OCI-LY7 (cell line): ENCODE measurements around the gene SLBP. TPM values are rescaled to one million over a fixed set of nuclear protein-coding genes. Genes with fewer than 3 reads are reported as not detected.

Source experiments
- BruUV-seq: library from RNA; stranded (reverse); fragments of 400-500 nt; replicated peaks from 2 replicates; lab custom pipeline; 2021; lab: Mats Ljungman, UMichigan
- CTCF ChIA-PET: fragments of 300-600 bp; sonication (Branson Sonifier 250); formaldehyde crosslinking; loops from one replicate; lab custom pipeline; 2022; ENCODE audit warnings: antibody characterized with exemption; ENCODE audit not compliant: unreplicated experiment; lab: Charles Lee
- POLR2A ChIA-PET: fragments of 300-600 bp; sonication (Branson Sonifier 250); formaldehyde crosslinking; loops from one replicate; lab custom pipeline; 2022; ENCODE audit warnings: antibody characterized with exemption; lab: Charles Lee
- DNase-seq: peaks from one replicate; pipeline ENCODE4 v3.0.0-alpha.2; 2015; ENCODE audit warnings: low spot score
- H2AFZ ChIP-seq: fragments of 200-600 bp; sonication (generic), shearing (Covaris generic); 2 replicates; pipeline ENCODE4 v1.6.1; 2014; ENCODE audit warnings: mild to moderate bottlenecking, antibody characterized with exemption, low read length, moderate library complexity
- H3K27ac ChIP-seq: fragments of 200-600 bp; sonication (generic); 2 replicates; pipeline ENCODE4 v1.5.1; 2014; ENCODE audit warnings: mixed run types, low read depth, mild to moderate bottlenecking, moderate library complexity, low read length, inconsistent platforms; ENCODE audit not compliant: poor library complexity, severe bottlenecking
- H3K36me3 ChIP-seq: fragments of 200-600 bp; sonication (generic); 2 replicates; pipeline ENCODE4 v1.6.1; 2014; ENCODE audit warnings: mild to moderate bottlenecking, antibody characterized with exemption, low read length, moderate library complexity, mixed read lengths; ENCODE audit not compliant: insufficient read depth
- H3K4me1 ChIP-seq: fragments of 200-600 bp; sonication (generic); 2 replicates; pipeline ENCODE4 v1.5.1; 2014; ENCODE audit warnings: mild to moderate bottlenecking, low read length; ENCODE audit not compliant: insufficient read depth, poor library complexity, severe bottlenecking
- H3K4me2 ChIP-seq: fragments of 200-600 bp; sonication (generic); 2 replicates; pipeline ENCODE4 v1.6.1; 2014; ENCODE audit warnings: mild to moderate bottlenecking, low read length
- H3K4me3 ChIP-seq: fragments of 200-600 bp; sonication (generic); 2 replicates; pipeline ENCODE4 v1.5.1; 2014; ENCODE audit warnings: mild to moderate bottlenecking, low read depth, low read length; ENCODE audit not compliant: poor library complexity, severe bottlenecking
- H3K79me2 ChIP-seq: fragments of 200-600 bp; sonication (generic); 2 replicates; pipeline ENCODE4 v1.6.1; 2016; ENCODE audit warnings: low read depth, mild to moderate bottlenecking, low read length, moderate library complexity, mixed read lengths; ENCODE audit not compliant: insufficient read depth
- H3K9me2 ChIP-seq: fragments of 200-600 bp; sonication (generic); 2 replicates; pipeline ENCODE4 v1.6.1; 2016; ENCODE audit warnings: mild to moderate bottlenecking, low read length, mixed read lengths; ENCODE audit not compliant: insufficient read depth
- H3K9me3 ChIP-seq: fragments of 200-600 bp; sonication (generic); 2 replicates; pipeline ENCODE4 v1.6.1; 2014; ENCODE audit warnings: mild to moderate bottlenecking, mixed run types, low read length, mixed read lengths
- H4K20me1 ChIP-seq: fragments of 200-600 bp; sonication (generic); 2 replicates; pipeline ENCODE4 v1.6.1; 2014; ENCODE audit warnings: mild to moderate bottlenecking, antibody characterized with exemption, low read length, moderate library complexity, mixed read lengths; ENCODE audit not compliant: insufficient read depth
- CTCF ChIP-seq: fragments of 200-600 bp; sonication (generic); conservative IDR thresholded peaks from 2 replicates; pipeline ENCODE4 v1.5.1; 2014; ENCODE audit warnings: mild to moderate bottlenecking, antibody characterized with exemption, low read length, moderate library complexity, mixed read lengths
- EZH2phosphoT487 ChIP-seq: fragments of 200-600 bp; sonication (generic); IDR thresholded peaks from 2 replicates; pipeline ENCODE4 v1.6.1; 2018; ENCODE audit warnings: low read depth, borderline replicate concordance, mild to moderate bottlenecking, mixed run types, antibody characterized with exemption, low read length, moderate library complexity, mixed read lengths
- intact Hi-C: fragments of 100-400 bp; cut with micrococcal nuclease; formaldehyde crosslinking; loops from one replicate; pipeline ENCODE4 v1.10.0; 2022; ENCODE audit not compliant: unreplicated experiment
- total RNA-seq, 2 experiments: library from RNA; depleted of rRNA in 1 of 2; stranded (reverse); fragments of >200 nt in 1 of 2; shearing (Covaris generic) in 1 of 2; gene quantifications; 2 replicates each; pipeline ENCODE4 v1.2.3, GENCODE V29; 2014 to 2022

Gene SLBP
- total RNA-seq, 2 experiments from 2014 or later, result 159 to 196 TPM

- TF ChIP-seq EZH2phosphoT487, result no peak
- ChIA-PET POLR2A (no interaction called here), CTCF (interaction anchor here (0.6 kb wide), 1 partner anchor 9 kb away, joined by 3 read pairs; no protein-coding TSS in a partner anchor)
- Histone ChIP-seq H4K20me1 (no peaks in the 10 kb centered on the region), H3K4me3 (no peak overlapping the region), H3K9me3 (peaks cover 20% of the 10 kb centered on the region), H3K27ac (no peak overlapping the region), H3K4me2 (no peak overlapping the region), H3K79me2 (no peaks in the 10 kb centered on the region), H2AFZ (no peak overlapping the region), H3K36me3 (peaks cover 97% of the 10 kb centered on the region), H3K4me1 (no peaks in the 10 kb centered on the region), H3K9me2 (no peaks in the 10 kb centered on the region)
- no TSS peak for BruUV-seq
- intact Hi-C loops, result no loop called here
- no peak for DNase-seq
These were observed 29.1 kb upstream of the SLBP start for GRCh38 chr4:1741208-1741607.

GRCh38 chr4:1740021-1740545 is 28.0 kb upstream of the SLBP start:
- Histone ChIP-seq H3K79me2 (no peaks in the 10 kb centered on the region), H3K4me3 (no peak overlapping the region), H3K27ac (no peak overlapping the region), H2AFZ (no peak overlapping the region), H4K20me1 (no peaks in the 10 kb centered on the region), H3K4me1 (no peaks in the 10 kb centered on the region), H3K9me2 (no peaks in the 10 kb centered on the region), H3K4me2 (no peak overlapping the region), H3K36me3 (peaks cover 98% of the 10 kb centered on the region), H3K9me3 (peaks cover 20% of the 10 kb centered on the region)
- intact Hi-C loops, result no loop called here
- ChIA-PET POLR2A (no interaction called here), CTCF (no interaction called here)
- BruUV-seq, result no TSS peak
- DNase-seq, result no peak
- TF ChIP-seq EZH2phosphoT487 (no peak), CTCF (no peak)

- intact Hi-C loops, result no loop called here
- no peaks in the 10 kb centered on the region for H3K4me1 ChIP-seq
- H3K79me2 ChIP-seq, result no peaks in the 10 kb centered on the region
- peaks cover 20% of the 10 kb centered on the region for H3K9me3 ChIP-seq
- TF ChIP-seq CTCF (no peak), EZH2phosphoT487 (no peak)
- H4K20me1 ChIP-seq, result no peaks in the 10 kb centered on the region
- H3K27ac ChIP-seq, result no peak overlapping the region
- POLR2A ChIA-PET, result no interaction called here
- no peak overlapping the region for H3K4me3 ChIP-seq
- peaks cover 98% of the 10 kb centered on the region for H3K36me3 ChIP-seq
- no TSS peak for BruUV-seq
- DNase-seq, result no peak
- CTCF ChIA-PET, result no interaction called here
- no peak overlapping the region for H3K4me2 ChIP-seq
- H3K9me2 ChIP-seq, result no peaks in the 10 kb centered on the region
- no peak overlapping the region for H2AFZ ChIP-seq
These were observed 27.2 kb upstream of the SLBP start for GRCh38 chr4:1739358-1739757.
